Measurements from ENCODE around the gene PIGQ. TPM values are rescaled to one million over a fixed set of nuclear protein-coding genes. Genes with fewer than 3 reads are reported as not detected.
A peak's percentile ranks its signal among the peaks of the same experiment; 100 is the strongest.

The PIGQ gene
- total and polyA plus RNA-seq, 2 of the 13 experiments (the other 11 are each of a cell fraction or from before 2014, with no cell fraction given) = 7.7 to 19.7 TPM

DNA sequence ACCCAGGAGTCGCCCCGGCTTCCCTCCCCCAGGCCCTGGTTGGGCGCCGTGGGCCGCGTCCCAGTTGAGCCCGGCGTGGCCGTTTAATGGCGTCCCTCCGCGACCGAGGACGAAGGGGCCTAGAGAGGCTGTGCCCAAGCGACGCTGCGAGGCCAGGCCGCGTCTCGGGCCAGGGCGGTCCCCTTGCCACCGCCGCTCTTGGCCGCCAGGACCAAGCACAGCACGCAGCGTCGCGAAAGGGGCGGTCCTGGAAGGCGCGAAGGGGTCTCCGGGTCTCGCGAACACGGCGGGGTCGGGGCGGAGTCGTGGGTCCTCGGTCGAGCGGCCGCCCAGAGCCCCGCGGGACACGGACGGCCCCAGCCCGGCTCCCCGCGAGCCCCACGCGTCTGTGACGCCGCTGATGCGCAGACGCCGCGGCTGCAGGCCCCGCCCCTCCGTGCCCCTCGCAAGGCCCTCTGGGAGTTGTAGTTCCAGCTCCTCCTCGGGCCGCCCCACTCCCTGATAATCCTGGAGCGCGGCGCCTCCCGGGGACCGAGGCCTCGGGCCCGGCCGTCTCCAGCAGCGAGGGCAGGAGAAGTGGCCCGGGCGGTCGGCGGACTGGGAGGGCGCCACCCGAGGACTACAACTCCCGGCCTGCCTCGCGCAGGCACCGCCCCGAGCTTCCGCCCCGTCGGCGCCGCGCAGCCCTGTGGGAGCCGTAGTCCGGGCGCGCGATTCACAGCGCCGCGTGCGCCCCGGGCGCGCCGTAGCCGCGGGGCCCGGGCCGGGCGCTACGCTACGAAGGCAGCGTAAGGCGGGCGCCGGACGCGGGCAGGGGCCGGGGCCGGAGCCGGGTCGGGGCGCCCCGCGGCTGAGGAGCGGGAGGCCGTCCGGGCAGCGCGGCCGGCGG lies 42.5 kb upstream of the PIGQ start, which contains the start of gene CAPN15 (continued):
- 0 out of 2 replicates have a peak, but pooled peaks have one; percentile 78 for TF ChIP-seq ZFYVE20 (CRISPR knock-in tag; IDR thresholded peaks at IDR 0.05; ENCODE audit: borderline replicate concordance, low read depth)
- 0 out of 2 replicates have a peak, but pooled peaks have one; percentile 23 for TF ChIP-seq ZBTB20 (CRISPR knock-in tag; IDR thresholded peaks at IDR 0.05; ENCODE audit: borderline replicate concordance, low read depth)
- TF ChIP-seq, protein P1, sequence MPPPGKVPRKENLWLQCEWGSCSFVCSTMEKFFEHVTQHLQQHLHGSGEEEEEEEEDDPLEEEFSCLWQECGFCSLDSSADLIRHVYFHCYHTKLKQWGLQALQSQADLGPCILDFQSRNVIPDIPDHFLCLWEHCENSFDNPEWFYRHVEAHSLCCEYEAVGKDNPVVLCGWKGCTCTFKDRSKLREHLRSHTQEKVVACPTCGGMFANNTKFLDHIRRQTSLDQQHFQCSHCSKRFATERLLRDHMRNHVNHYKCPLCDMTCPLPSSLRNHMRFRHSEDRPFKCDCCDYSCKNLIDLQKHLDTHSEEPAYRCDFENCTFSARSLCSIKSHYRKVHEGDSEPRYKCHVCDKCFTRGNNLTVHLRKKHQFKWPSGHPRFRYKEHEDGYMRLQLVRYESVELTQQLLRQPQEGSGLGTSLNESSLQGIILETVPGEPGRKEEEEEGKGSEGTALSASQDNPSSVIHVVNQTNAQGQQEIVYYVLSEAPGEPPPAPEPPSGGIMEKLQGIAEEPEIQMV (CRISPR knock-in tag; IDR thresholded peaks at IDR 0.05; ENCODE audit: low read depth) = peak; percentile 63; the same call in 1 of the 2 replicates
- no peak; the same call in none of the 2 replicates for TF ChIP-seq TBP (CRISPR knock-in tag; IDR thresholded peaks at IDR 0.05)
- TF ChIP-seq DPF2 (CRISPR knock-in tag; IDR thresholded peaks at IDR 0.05; ENCODE audit: borderline replicate concordance, low read depth) = no peak
- TF ChIP-seq SNAI1 (CRISPR knock-in tag; IDR thresholded peaks at IDR 0.05; ENCODE audit: borderline replicate concordance) = 0 out of 2 replicates have a peak, but pooled peaks have one; percentile 59
- TF ChIP-seq, protein P2, sequence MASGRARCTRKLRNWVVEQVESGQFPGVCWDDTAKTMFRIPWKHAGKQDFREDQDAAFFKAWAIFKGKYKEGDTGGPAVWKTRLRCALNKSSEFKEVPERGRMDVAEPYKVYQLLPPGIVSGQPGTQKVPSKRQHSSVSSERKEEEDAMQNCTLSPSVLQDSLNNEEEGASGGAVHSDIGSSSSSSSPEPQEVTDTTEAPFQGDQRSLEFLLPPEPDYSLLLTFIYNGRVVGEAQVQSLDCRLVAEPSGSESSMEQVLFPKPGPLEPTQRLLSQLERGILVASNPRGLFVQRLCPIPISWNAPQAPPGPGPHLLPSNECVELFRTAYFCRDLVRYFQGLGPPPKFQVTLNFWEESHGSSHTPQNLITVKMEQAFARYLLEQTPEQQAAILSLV (CRISPR knock-in tag; IDR thresholded peaks at IDR 0.05; ENCODE audit: borderline replicate concordance) = peak; percentile 60
- TF ChIP-seq MAFF (IDR thresholded peaks at IDR 0.05; ENCODE audit: low read depth, low read length) = no peak
- peak; percentile 26; the same call in 1 of the 2 replicates for TF ChIP-seq TARDBP (CRISPR knock-in tag; IDR thresholded peaks at IDR 0.05)
- TF ChIP-seq ZNF629 (CRISPR knock-in tag; conservative IDR thresholded peaks at IDR 0.05) = no peak
- TF ChIP-seq, protein P3, sequence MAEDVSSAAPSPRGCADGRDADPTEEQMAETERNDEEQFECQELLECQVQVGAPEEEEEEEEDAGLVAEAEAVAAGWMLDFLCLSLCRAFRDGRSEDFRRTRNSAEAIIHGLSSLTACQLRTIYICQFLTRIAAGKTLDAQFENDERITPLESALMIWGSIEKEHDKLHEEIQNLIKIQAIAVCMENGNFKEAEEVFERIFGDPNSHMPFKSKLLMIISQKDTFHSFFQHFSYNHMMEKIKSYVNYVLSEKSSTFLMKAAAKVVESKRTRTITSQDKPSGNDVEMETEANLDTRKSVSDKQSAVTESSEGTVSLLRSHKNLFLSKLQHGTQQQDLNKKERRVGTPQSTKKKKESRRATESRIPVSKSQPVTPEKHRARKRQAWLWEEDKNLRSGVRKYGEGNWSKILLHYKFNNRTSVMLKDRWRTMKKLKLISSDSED (CRISPR knock-in tag; IDR thresholded peaks at IDR 0.05) = no peak
- TF ChIP-seq ETV6 (CRISPR knock-in tag; conservative IDR thresholded peaks at IDR 0.05) = 0 out of 2 replicates have a peak, but pooled peaks have one; percentile 14
- peak; percentile 76; the same call in 1 of the 2 replicates for TF ChIP-seq YEATS4 (CRISPR knock-in tag; IDR thresholded peaks at IDR 0.05; ENCODE audit: borderline replicate concordance)
- peak; percentile 83 for TF ChIP-seq HOXA5 (CRISPR knock-in tag; IDR thresholded peaks at IDR 0.05)
- TF ChIP-seq RXRA (CRISPR knock-in tag; IDR thresholded peaks at IDR 0.05) = no peak
- peak; percentile 75; the same call in 1 of the 2 replicates for TF ChIP-seq NFKB2 (CRISPR knock-in tag; IDR thresholded peaks at IDR 0.05; ENCODE audit: borderline replicate concordance)
- TF ChIP-seq, protein P4, sequence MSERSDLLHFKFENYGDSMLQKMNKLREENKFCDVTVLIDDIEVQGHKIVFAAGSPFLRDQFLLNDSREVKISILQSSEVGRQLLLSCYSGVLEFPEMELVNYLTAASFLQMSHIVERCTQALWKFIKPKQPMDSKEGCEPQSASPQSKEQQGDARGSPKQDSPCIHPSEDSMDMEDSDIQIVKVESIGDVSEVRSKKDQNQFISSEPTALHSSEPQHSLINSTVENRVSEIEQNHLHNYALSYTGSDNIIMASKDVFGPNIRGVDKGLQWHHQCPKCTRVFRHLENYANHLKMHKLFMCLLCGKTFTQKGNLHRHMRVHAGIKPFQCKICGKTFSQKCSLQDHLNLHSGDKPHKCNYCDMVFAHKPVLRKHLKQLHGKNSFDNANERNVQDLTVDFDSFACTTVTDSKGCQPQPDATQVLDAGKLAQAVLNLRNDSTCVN (CRISPR knock-in tag; IDR thresholded peaks at IDR 0.05; ENCODE audit: borderline replicate concordance) = no peak
- peak; percentile 15 for TF ChIP-seq SRSF1 (optimal IDR thresholded peaks at IDR 0.05; ENCODE audit: low read depth, low read length)
- TF ChIP-seq, protein P5, sequence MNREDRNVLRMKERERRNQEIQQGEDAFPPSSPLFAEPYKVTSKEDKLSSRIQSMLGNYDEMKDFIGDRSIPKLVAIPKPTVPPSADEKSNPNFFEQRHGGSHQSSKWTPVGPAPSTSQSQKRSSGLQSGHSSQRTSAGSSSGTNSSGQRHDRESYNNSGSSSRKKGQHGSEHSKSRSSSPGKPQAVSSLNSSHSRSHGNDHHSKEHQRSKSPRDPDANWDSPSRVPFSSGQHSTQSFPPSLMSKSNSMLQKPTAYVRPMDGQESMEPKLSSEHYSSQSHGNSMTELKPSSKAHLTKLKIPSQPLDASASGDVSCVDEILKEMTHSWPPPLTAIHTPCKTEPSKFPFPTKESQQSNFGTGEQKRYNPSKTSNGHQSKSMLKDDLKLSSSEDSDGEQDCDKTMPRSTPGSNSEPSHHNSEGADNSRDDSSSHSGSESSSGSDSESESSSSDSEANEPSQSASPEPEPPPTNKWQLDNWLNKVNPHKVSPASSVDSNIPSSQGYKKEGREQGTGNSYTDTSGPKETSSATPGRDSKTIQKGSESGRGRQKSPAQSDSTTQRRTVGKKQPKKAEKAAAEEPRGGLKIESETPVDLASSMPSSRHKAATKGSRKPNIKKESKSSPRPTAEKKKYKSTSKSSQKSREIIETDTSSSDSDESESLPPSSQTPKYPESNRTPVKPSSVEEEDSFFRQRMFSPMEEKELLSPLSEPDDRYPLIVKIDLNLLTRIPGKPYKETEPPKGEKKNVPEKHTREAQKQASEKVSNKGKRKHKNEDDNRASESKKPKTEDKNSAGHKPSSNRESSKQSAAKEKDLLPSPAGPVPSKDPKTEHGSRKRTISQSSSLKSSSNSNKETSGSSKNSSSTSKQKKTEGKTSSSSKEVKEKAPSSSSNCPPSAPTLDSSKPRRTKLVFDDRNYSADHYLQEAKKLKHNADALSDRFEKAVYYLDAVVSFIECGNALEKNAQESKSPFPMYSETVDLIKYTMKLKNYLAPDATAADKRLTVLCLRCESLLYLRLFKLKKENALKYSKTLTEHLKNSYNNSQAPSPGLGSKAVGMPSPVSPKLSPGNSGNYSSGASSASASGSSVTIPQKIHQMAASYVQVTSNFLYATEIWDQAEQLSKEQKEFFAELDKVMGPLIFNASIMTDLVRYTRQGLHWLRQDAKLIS (CRISPR knock-in tag; IDR thresholded peaks at IDR 0.05) = no peak

Data from HepG2 (cell line).